Activated T-helper 17 cell treated with anti-CD3 and anti-CD28 coated beads, Interleukin-2, amount 50 U/mL, for 72 hours (primary cell): Measurements from ENCODE around the gene GARIN3. TPM values are rescaled to one million over a fixed set of nuclear protein-coding genes. Genes with fewer than 3 reads are reported as not detected.

Source experiments
- ATAC-seq: fragments of 150-1000 bp; cut with Tn5 transposase; replicated peaks from 2 replicates; pipeline ENCODE4 v1.10.0; 2021; ENCODE audit warnings: mild to moderate bottlenecking, moderate library complexity
- H3K27ac Mint-ChIP-seq: one replicate; pipeline ENCODE4 v1.8.0; 2022; ENCODE audit warnings: mixed read lengths
- H3K27me3 Mint-ChIP-seq: one replicate; pipeline ENCODE4 v1.8.0; 2022; ENCODE audit warnings: mixed read lengths
- H3K36me3 Mint-ChIP-seq: one replicate; pipeline ENCODE4 v1.8.0; 2022; ENCODE audit warnings: low read depth, mild to moderate bottlenecking, mixed read lengths
- H3K4me1 Mint-ChIP-seq: one replicate; pipeline ENCODE4 v1.8.0; 2022; ENCODE audit warnings: mixed read lengths
- H3K4me3 Mint-ChIP-seq: one replicate; pipeline ENCODE4 v1.8.0; 2022; ENCODE audit warnings: mild to moderate bottlenecking, mixed read lengths
- H3K9me3 Mint-ChIP-seq: one replicate; pipeline ENCODE4 v1.8.0; 2022; ENCODE audit warnings: mixed read lengths
- total RNA-seq, 2 donors: library from RNA; stranded (reverse); gene quantifications; one replicate each; pipeline ENCODE4 v1.2.3, GENCODE V29; 2022

Gene GARIN3
- total RNA-seq, 2 donors from 2014 or later: 0.09 to 0.85 TPM

DNA sequence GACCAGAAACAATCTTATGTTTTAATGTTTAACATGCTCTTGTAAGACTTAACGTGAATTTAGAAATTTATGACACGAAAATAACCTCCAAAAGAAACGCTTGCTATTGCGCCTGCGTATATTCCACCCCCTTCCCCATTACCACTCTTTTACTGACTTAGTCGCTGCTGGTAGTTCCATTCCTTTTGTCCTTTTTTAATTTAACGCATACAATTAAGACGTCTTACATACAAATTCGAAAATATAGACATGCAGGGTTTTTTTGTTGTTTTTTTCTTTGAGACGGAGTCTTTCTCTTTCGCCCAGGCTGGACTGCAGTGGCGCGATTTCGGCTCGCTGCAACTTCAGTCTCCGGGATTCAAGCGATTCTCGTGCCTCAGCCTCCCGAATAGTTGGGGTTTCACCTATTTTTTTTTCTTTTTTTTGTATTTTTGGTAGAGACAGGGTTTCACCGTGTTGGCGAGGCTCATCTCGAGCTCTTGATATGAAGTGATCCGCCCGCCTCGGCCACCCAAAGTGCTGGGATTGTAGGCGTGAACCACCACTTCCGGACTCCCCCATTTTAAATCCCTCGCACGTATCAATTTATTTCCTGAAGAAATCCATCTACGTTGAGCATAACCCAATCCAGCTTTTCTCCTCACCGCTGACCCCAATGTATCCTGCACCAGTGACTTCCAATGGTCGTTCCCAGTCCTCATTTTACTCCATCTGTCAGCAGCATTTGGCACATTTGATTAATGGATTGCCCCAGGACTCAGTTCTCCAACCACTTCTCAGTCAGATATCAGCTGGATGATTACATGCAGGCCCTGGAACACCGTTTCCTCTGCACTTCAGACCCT lies 22.7 kb downstream of the GARIN3 start:
- Mint-ChIP-seq H3K36me3 (peaks cover 50% of the 10 kb centered on the region), H3K9me3 (no peaks in the 10 kb centered on the region), H3K4me1 (peaks cover 25% of the 10 kb centered on the region), H3K27me3 (no peaks in the 10 kb centered on the region), H3K27ac (peak overlapping the region; percentile 100), H3K4me3 (peak overlapping the region; percentile 99)
- peak; percentile 49 for ATAC-seq

DNA sequence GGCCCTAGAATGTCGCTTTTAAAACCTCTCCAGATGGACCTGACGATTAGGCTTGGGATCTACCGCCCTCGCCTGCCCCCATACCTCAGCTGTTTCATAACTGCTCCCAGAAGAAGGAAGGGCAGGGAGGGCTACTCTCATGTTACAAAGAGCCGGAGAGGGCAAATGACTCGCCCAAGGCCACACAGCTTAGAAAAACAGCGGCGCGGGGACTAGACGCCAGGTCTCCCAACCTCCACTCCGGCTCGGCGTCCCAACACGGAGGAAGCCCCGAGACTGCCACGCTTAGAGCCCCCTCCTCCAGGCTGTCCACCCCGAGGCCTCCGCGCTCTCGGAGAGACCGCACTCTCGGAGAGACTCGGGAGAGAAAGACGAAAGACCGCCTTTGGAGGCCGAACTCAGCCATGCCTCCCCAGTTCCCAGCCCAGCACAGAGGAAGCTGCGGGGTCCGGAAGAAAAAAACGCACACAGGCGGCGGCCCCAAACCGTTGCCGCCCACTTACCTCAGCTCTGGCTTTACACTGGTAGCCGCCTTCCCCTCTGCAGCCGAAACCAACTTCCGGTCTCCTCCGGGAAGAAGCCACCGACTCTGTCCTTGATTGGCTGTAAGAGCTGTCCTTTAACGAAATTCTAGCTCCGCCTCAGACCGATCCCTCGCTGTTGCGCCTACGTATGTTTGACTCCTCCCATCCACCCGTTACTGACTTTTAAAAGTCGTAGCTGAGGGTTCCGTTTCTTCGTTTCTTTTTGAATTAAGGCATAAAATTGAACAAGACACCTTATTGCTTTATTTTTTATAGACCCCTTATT lies 23.5 kb downstream of the GARIN3 start, which contains the start of gene MED7:
TSS of gene MED7 (minus strand) at position 549 of the 810 bp plus-strand sequence. CDS start 3,434 bp downstream, outside the sequence.
- peaks cover 25% of the 10 kb centered on the region for H3K4me1 Mint-ChIP-seq
- no peaks in the 10 kb centered on the region for H3K9me3 Mint-ChIP-seq
- H3K36me3 Mint-ChIP-seq: peaks cover 58% of the 10 kb centered on the region
- H3K27me3 Mint-ChIP-seq: no peaks in the 10 kb centered on the region
- peak within 1 kb of the TSS; percentile 99 for H3K4me3 Mint-ChIP-seq
- H3K27ac Mint-ChIP-seq: peak within 1 kb of the TSS; percentile 100
- peak; percentile 98 for ATAC-seq

DNA sequence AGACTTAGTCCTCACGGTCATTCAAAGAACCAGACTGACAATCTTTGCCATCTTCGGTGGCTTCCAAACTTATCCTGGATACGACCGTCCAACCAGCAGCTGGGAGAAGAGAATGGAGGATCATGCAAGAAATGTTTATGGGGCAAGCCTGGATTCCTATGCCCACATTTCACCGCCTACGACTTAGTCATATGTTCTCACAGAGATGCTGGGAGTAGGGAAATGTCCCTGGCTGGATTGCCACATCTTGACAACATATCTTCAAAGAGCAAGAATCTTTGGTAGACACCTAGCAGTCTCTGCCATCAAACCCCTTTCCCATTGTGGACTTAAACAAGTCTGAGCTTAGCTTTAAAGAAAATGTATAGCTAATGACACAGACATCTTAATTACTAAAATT lies 28.4 kb downstream of the GARIN3 start:
- peaks cover 76% of the 10 kb centered on the region for H3K36me3 Mint-ChIP-seq

DNA sequence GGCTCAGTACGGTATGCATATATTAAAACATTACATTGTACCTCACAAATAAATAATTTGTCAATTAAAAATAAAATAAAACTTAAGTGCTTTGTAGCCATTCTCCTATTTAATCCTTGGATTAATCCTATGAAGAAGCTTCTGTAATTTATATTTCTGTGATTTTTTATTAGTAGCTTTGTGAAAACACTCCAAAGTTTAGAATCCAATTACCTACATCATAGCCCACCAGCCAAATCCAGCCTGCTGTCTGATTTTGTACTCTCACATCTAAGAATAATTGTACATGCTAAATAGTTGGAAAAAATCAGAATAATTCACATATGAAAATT lies 33.8 kb downstream of the GARIN3 start:
- Mint-ChIP-seq H3K4me3 (no peak overlapping the region), H3K9me3 (no peaks in the 10 kb centered on the region), H3K4me1 (peaks cover 12% of the 10 kb centered on the region), H3K27ac (no peak overlapping the region), H3K27me3 (no peaks in the 10 kb centered on the region), H3K36me3 (peaks cover 22% of the 10 kb centered on the region)
- no peak for ATAC-seq

More for the DNA sequence above, 28.4 kb downstream of the GARIN3 start:
- ATAC-seq: no peak
- Mint-ChIP-seq H3K4me1 (peaks cover 31% of the 10 kb centered on the region), H3K27ac (no peak overlapping the region), H3K9me3 (no peaks in the 10 kb centered on the region), H3K4me3 (no peak overlapping the region), H3K27me3 (no peaks in the 10 kb centered on the region)

DNA sequence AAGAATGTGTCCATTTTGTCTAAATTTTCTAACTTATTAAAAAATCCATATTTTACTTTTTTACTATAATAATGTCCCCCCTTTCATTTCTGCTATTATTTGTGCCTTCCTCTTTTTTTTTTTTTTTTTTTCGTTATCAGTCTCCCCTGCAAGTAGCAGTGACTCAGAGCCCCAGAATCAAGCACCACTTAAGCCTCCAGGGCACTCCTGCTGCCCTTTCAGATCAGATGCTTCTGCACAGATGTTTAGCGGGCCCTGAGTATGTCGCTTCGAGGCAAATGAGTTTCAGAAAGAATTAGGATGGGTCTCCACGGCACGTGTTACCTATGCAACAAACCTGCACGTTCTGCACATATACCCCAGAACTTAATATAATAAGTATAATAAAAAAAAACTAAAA lies 35.1 kb downstream of the GARIN3 start:
- H3K27ac Mint-ChIP-seq: no peak overlapping the region
- H3K9me3 Mint-ChIP-seq: no peaks in the 10 kb centered on the region
- no peak overlapping the region for H3K4me3 Mint-ChIP-seq
- peaks cover 9% of the 10 kb centered on the region for H3K36me3 Mint-ChIP-seq
- H3K4me1 Mint-ChIP-seq: peaks cover 11% of the 10 kb centered on the region
- no peak for ATAC-seq
- no peaks in the 10 kb centered on the region for H3K27me3 Mint-ChIP-seq

DNA sequence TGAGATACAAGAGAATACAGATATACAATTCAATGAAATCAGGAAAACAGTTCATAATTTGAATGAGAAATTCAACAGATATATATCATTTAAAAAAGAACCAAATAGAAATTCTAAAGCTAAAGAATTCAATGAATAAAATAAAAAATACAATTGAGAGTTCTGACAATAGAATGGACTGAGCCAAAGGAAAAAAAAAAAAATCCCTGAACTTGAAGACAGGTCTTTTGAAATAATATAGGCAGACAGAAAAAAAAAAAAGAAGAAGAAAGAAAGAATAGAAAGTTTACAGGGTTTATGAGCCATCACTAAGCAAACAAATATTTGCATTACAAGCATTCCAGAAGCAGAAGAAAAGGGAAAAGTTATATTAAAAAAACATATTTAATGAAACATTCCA lies 44.4 kb downstream of the GARIN3 start:
- Mint-ChIP-seq H3K9me3 (peaks cover 11% of the 10 kb centered on the region), H3K4me3 (no peak overlapping the region), H3K36me3 (no peaks in the 10 kb centered on the region), H3K27me3 (no peaks in the 10 kb centered on the region), H3K27ac (no peak overlapping the region), H3K4me1 (peaks cover 10% of the 10 kb centered on the region)
- ATAC-seq: no peak

DNA sequence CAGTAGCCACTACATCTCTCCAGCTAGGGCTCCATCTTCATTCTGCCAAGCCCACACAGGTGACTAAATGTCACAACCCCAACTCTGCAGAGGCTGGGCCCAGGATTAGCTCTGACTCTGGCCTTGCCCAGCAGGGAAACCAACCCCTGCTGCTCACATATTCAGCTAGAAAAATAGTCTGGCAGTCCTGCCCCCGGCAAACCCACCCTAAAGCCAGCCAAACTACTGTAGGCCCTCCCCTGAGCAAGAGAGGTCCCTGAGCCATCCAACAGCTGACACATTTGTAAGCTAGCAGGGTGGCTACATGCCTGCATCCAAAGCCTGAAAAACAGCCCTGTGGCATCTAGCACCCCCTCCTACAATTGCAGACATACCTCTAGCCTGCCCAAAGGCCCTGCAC lies 46.0 kb downstream of the GARIN3 start:
- Mint-ChIP-seq H3K27me3 (no peaks in the 10 kb centered on the region), H3K4me1 (peaks cover 17% of the 10 kb centered on the region), H3K4me3 (no peak overlapping the region), H3K9me3 (peaks cover 11% of the 10 kb centered on the region), H3K36me3 (no peaks in the 10 kb centered on the region), H3K27ac (no peak overlapping the region)
- ATAC-seq: no peak

DNA sequence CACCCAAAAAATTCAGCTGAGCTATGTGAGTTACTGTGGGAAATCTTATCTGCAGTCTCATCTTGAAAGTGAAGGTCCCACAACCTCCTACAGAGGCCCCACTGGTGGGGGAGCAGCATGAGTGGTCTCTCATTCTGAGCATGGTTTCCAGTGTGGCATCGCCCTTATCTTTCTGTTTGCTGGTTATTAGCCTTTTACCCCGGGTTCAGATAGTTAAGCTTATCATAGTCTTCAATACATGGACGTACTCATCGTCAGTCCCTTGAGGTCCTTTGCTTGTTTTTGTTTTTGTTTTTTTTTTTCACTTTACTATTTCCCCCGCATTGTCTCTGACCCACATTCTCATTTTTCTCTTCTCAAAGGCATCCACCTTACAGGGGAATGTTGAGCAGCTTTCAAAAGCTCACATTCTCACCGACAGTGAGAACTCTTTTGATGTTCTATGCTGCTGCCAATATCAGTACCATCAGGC lies 49.5 kb downstream of the GARIN3 start:
- no peaks in the 10 kb centered on the region for H3K27me3 Mint-ChIP-seq
- peak; percentile 80 for ATAC-seq
- no peak overlapping the region for H3K27ac Mint-ChIP-seq
- peaks cover 19% of the 10 kb centered on the region for H3K4me1 Mint-ChIP-seq
- peaks cover 4% of the 10 kb centered on the region for H3K9me3 Mint-ChIP-seq
- no peaks in the 10 kb centered on the region for H3K36me3 Mint-ChIP-seq
- H3K4me3 Mint-ChIP-seq: peak overlapping the region; percentile 38

DNA sequence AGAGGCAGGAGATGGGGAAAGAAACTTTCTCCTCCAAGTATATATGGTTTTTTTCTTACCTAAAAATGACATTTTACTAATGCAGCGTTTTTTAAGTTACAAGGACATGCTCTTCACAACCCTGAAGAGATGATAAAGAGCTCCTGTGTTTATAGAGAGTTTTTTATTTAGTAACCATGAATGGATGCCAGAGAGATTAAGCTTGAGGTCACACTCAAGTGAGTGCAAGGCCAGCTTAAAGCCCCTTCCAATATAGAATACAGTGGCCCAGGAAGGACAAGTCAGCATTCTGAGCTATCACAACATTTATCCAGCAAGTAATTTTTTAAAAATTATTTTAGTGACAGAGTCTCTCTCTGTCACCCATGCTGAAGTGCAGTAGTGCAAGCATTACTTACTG lies 50.6 kb downstream of the GARIN3 start:
- H3K27ac Mint-ChIP-seq: no peak overlapping the region
- ATAC-seq: no peak
- no peaks in the 10 kb centered on the region for H3K36me3 Mint-ChIP-seq

DNA sequence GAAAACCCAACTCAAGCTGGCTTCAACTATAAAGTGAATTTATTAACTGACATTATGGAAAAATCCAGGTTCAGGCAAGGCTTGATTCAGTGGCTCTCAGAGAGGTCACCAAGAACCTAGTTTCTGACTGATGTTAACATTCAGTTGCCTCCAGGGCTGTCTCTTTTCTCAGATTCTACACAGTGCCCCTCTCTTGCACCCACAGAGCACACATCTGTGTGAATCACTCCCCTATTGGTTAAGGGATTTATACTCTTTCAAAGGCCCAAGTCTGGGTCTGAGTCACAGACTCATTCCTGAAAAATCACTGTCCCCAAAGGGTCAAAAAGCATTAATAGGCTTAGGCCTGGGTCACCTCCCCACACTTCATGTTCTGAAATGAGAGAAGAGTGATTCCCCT lies 51.1 kb downstream of the GARIN3 start:
- ATAC-seq: peak; percentile 76
- no peaks in the 10 kb centered on the region for H3K27me3 Mint-ChIP-seq
- peaks cover 19% of the 10 kb centered on the region for H3K4me1 Mint-ChIP-seq
- H3K9me3 Mint-ChIP-seq: no peaks in the 10 kb centered on the region
- no peaks in the 10 kb centered on the region for H3K36me3 Mint-ChIP-seq
- H3K27ac Mint-ChIP-seq: no peak overlapping the region
- peak overlapping the region; percentile 6 for H3K4me3 Mint-ChIP-seq

More for the DNA sequence above, 50.6 kb downstream of the GARIN3 start:
- Mint-ChIP-seq H3K4me1 (peaks cover 19% of the 10 kb centered on the region), H3K4me3 (peak overlapping the region; percentile 6), H3K27me3 (no peaks in the 10 kb centered on the region), H3K9me3 (no peaks in the 10 kb centered on the region)

DNA sequence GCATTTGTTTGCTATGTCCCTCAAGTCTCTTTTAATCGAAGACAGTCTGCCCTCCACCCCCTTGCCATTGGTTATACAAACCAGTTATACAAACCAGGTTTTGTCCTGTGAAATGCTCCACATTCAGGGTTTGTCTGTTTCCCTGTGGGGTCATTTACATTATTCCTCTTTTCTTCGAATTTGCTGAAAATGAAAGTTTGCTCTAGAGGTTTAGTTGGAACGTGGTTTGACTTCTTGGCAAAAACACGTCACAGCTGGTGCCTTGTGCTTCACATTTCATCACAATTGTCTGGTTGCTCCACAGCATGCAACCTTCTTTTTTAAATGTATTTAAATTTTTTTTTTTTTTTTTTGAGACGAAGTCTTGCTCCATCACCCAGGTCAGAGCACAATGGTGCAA lies 53.1 kb downstream of the GARIN3 start:
- Mint-ChIP-seq H3K4me1 (peaks cover 35% of the 10 kb centered on the region), H3K4me3 (peak overlapping the region; percentile 17), H3K9me3 (no peaks in the 10 kb centered on the region), H3K27me3 (no peaks in the 10 kb centered on the region), H3K27ac (no peak overlapping the region), H3K36me3 (peaks cover 7% of the 10 kb centered on the region)
- no peak for ATAC-seq

Other genes with a start within 250 kb of the GARIN3 start
- 1 to 10 TPM in 1 of 2 donors, under 1 TPM in 1; 0.67 to 1.3 TPM for gene TIMD4, start 203.0 kb downstream of the GARIN3 start, total RNA-seq
- gene HAVCR1, start 107.1 kb downstream of the GARIN3 start, total RNA-seq: 1 to 10 TPM in 1 of 2 donors, not detected in 1; 1.5 TPM
- gene HAVCR2, start 57.2 kb downstream of the GARIN3 start, total RNA-seq: 10 to 100 TPM; 35.4 to 46.9 TPM
- gene MED7, start 23.4 kb downstream of the GARIN3 start, total RNA-seq: 10 to 100 TPM in 1 of 2 donors, 1 to 10 TPM in 1; 9.3 to 20.3 TPM
- 100 to 1,000 TPM; 144 to 277 TPM for gene ITK, start 14.6 kb upstream of the GARIN3 start, total RNA-seq
- gene CYFIP2, start 99.9 kb upstream of the GARIN3 start, total RNA-seq: 100 to 1,000 TPM; 269 to 291 TPM